Upper lobe of left lung (tissue), 4 donors: ENCODE results near the gene MYL12B.

Experiments used
- EP300 ChIP-seq, 4 donors: sonication (generic); formaldehyde crosslinking; IDR thresholded peaks; one replicate each; pipeline ENCODE4 v1.5.1; 2017; ENCODE audit warnings: antibody characterized with exemption in 4 of 4, control low read depth in 2 of 4
- POLR2A ChIP-seq, 4 donors: fragments of 450-650 bp; IDR thresholded peaks; one replicate each; pipeline ENCODE4 v1.5.1; 2016 to 2017; ENCODE audit warnings: antibody characterized with exemption in 4 of 4, mild to moderate bottlenecking in 2 of 4
- POLR2AphosphoS5 ChIP-seq, 2 donors: sonication (generic); formaldehyde crosslinking; IDR thresholded peaks; one replicate each; pipeline ENCODE4 v1.5.1; 2017; ENCODE audit warnings: antibody characterized with exemption in 2 of 2
- TF ChIP-seq, protein P1 (sequence below), 6 experiments: fragments of 450-650 bp in 4 of 6; fragments of 200-600 bp in 2 of 6; sonication (generic) in 2 of 6; IDR thresholded peaks; one replicate each; pipeline ENCODE4 v1.5.1; 2016 to 2019; ENCODE audit warnings: antibody characterized with exemption in 6 of 6

DNA sequence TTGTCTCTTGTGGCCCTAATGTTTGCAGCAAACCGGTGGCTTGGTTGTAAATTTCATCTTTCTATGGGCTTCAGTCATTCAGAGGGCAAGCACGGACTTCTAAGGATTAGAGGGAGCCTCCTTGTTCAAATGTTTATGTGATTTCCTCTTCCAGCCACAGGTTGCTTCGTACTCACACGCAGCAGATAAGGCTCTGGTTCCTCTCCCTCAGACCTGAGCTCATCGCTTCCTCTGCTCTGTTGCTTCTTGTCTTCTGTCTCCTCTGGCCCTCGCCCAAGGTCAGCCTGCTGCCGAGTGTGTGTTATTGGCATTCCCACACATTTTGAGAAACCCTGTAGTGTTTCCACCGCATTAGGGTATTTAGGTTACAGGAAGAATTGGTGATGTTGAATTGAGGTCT lies 44.0 kb downstream of the MYL12B start:
- TF ChIP-seq, protein P1, sequence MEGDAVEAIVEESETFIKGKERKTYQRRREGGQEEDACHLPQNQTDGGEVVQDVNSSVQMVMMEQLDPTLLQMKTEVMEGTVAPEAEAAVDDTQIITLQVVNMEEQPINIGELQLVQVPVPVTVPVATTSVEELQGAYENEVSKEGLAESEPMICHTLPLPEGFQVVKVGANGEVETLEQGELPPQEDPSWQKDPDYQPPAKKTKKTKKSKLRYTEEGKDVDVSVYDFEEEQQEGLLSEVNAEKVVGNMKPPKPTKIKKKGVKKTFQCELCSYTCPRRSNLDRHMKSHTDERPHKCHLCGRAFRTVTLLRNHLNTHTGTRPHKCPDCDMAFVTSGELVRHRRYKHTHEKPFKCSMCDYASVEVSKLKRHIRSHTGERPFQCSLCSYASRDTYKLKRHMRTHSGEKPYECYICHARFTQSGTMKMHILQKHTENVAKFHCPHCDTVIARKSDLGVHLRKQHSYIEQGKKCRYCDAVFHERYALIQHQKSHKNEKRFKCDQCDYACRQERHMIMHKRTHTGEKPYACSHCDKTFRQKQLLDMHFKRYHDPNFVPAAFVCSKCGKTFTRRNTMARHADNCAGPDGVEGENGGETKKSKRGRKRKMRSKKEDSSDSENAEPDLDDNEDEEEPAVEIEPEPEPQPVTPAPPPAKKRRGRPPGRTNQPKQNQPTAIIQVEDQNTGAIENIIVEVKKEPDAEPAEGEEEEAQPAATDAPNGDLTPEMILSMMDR (IDR thresholded peaks at IDR 0.05), result no peak
- TF ChIP-seq POLR2A (IDR thresholded peaks at IDR 0.05) (no peak), POLR2AphosphoS5 (IDR thresholded peaks at IDR 0.05) (no peak), EP300 (IDR thresholded peaks at IDR 0.05) (no peak)
